ENCODE measurements around the gene CBLB. TPM values are rescaled to one million over a fixed set of nuclear protein-coding genes. Genes with fewer than 3 reads are reported as not detected.

The CBLB gene
- total and polyA plus RNA-seq, 2 experiments from 2014 or later: 20.5 to 47.7 TPM

GRCh38 chr3:105842449-105842848, 26.4 kb downstream of the CBLB start (continued):
- no peak for TF ChIP-seq ZNF462 (CRISPR knock-in tag; IDR thresholded peaks at IDR 0.05)

- DNase-seq (ENCODE audit: low spot score): no peak
These were observed 30.9 kb downstream of the CBLB start for GRCh38 chr3:105837947-105838346.

More at GRCh38 chr3:105837947-105838346, 30.9 kb downstream of the CBLB start:
- Mint-ChIP-seq H3K4me1 (peaks cover 21% of the 10 kb centered on the region; the same call in 2 of the 3 replicates), H3K27ac (no peak overlapping the region), H3K27me3 (ENCODE audit: insufficient read depth, low read depth, poor library complexity) (peaks cover 2% of the 10 kb centered on the region), H3K36me3 (ENCODE audit: low read depth) (peaks cover 16% of the 10 kb centered on the region; the same call in 2 of the 3 replicates), H3K9me3 (no peaks in the 10 kb centered on the region), H3K4me3 (no peak overlapping the region)
- no peaks in the 10 kb centered on the region for H3K36me3 ChIP-seq (ENCODE audit: insufficient read depth)
- H3F3A ChIP-seq (replicated peaks; ENCODE audit: low read depth): no peaks in the 10 kb centered on the region
- peak; percentile 31; the same call in 2 of the 3 replicates for ATAC-seq
- no peaks in the 10 kb centered on the region for H4K20me1 ChIP-seq (replicated peaks; ENCODE audit: insufficient read depth)
- TF ChIP-seq ZNF462 (CRISPR knock-in tag; IDR thresholded peaks at IDR 0.05): no peak
- no peak for TF ChIP-seq ZNF331 (CRISPR knock-in tag; IDR thresholded peaks at IDR 0.05; ENCODE audit: low read depth)
- TF ChIP-seq ZNF114 (CRISPR knock-in tag; IDR thresholded peaks at IDR 0.05): no peak
- TF ChIP-seq CREB1 (CRISPR knock-in tag; IDR thresholded peaks at IDR 0.05; ENCODE audit: low read depth): no peak
- TF ChIP-seq STAT1 (IDR thresholded peaks at IDR 0.05; ENCODE audit: unreplicated experiment): no peak
- TF ChIP-seq EZH2 (IDR thresholded peaks at IDR 0.05; ENCODE audit: low read depth, unreplicated experiment): no peak
- TF ChIP-seq ETS1 (IDR thresholded peaks at IDR 0.05): no peak
- no peak for TF ChIP-seq EZH2phosphoT487 (IDR thresholded peaks at IDR 0.05; ENCODE audit: unreplicated experiment)
- no peak overlapping the region for H3K4me2 ChIP-seq
- no peaks in the 10 kb centered on the region for H3K27me3 ChIP-seq (ENCODE audit: insufficient read depth)
- peaks cover 12% of the 10 kb centered on the region for H3K4me1 ChIP-seq (ENCODE audit: insufficient read depth)
- H3K9me2 ChIP-seq (ENCODE audit: insufficient read depth): no peaks in the 10 kb centered on the region
- H3K4me3 ChIP-seq: no peak overlapping the region
- peaks cover 9% of the 10 kb centered on the region; the same call in 1 of the 2 replicates for H3K79me2 ChIP-seq (replicated peaks; ENCODE audit: insufficient read depth)
- H3K27ac ChIP-seq (ENCODE audit: low read depth): no peak overlapping the region; the same call in 1 of the 2 replicates
- H2AFZ ChIP-seq: no peak overlapping the region

Measured in GM23338 (cell line).